ENCODE measurements around the gene ACTA2.
"Not testable (repeated sequence)": the region's sequence is repeated elsewhere in the genome, so short reads cannot be mapped to it uniquely, and the experiment has no call there.

The ACTA2 gene

GRCh38 chr10:88949912-88950837, 2.4 kb downstream of the ACTA2 start:
- no peak for DNase-seq (ENCODE audit: low read depth)

GRCh38 chr10:88949051-88949450, 3.5 kb downstream of the ACTA2 start:
- DNase-seq (ENCODE audit: low read depth) = no peak

DNA sequence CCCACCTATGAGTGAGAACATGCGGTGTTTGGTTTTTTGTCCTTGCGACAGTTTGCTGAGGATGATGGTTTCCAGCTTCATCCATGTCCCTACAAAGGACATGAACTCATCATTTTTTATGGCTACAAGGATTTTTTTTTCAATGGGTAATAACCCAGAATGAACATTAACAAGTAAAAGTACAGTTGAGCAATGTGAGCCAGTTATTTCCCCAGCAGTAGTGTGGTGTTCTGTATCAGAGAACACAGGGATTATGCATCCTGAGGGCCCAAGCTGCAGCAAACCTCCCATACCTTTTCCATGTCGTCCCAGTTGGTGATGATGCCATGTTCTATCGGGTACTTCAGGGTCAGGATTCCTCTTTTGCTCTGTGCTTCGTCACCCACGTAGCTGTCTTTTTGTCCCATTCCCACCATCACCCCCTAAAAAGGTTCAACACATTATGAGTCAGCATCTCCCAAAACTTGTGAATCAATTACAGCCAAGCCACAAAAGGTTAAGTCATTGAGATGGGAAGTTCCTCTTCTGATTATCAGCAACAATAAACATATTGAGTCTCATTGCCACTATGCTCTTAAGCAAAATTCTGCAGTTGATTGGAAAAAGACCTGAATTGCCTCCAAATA, 5.5 kb downstream of the ACTA2 start:
- no peak for DNase-seq (ENCODE audit: low read depth)

- no peak for DNase-seq (ENCODE audit: low read depth)
Observed at GRCh38 chr10:88946200-88946599, 6.4 kb downstream of the ACTA2 start.

GRCh38 chr10:88944813-88945212, 7.8 kb downstream of the ACTA2 start:
- no peak for DNase-seq (ENCODE audit: low read depth)

- DNase-seq (ENCODE audit: low read depth) = no peak
Observed at GRCh38 chr10:88943778-88944177, 8.8 kb downstream of the ACTA2 start.

GRCh38 chr10:88941026-88941425, 11.5 kb downstream of the ACTA2 start:
- no peak for DNase-seq (ENCODE audit: low read depth)

DNA sequence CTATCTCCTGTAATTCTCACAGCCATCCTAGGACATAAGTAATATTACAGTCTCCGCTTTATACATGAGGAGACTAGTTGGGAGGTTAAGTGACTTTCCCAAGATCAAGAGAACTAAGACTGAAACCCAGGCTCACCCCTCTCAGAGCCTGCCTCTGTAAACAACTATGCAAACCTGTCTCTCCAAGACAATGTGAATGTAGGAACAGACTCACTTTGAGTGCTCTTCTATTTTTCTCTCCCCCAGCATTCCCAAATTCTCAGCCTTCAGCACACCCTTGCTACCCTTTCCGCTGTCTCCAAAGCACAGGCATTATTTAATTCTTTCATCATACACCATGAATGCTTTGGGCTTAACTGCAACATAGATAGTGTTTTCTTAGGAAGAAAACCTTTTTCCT, 13.6 kb downstream of the ACTA2 start:
- no peak for DNase-seq (ENCODE audit: low read depth)

- no peak for DNase-seq (ENCODE audit: low read depth)
Observed at GRCh38 chr10:88938039-88938438, 14.5 kb downstream of the ACTA2 start.

DNA sequence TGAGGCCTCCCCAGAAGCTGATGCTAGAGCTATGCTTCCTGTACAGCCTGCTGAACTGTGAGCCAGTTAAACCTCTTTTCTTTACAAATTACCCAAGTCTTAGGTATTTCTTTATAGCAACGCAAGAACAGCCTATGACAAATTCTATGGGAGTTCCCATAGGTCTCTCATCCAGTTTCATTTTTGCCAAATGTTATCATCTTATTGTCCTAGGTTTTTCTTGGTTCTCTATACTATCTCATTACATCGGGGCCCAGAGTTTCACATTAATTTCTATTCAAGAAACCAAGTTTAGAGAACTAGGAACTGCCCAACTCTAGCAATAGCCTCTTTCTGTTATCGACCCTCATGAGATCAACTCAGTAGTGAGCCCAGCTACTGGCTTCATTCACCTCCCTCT, 15.9 kb downstream of the ACTA2 start:
- DNase-seq (ENCODE audit: low read depth) = no peak

DNA sequence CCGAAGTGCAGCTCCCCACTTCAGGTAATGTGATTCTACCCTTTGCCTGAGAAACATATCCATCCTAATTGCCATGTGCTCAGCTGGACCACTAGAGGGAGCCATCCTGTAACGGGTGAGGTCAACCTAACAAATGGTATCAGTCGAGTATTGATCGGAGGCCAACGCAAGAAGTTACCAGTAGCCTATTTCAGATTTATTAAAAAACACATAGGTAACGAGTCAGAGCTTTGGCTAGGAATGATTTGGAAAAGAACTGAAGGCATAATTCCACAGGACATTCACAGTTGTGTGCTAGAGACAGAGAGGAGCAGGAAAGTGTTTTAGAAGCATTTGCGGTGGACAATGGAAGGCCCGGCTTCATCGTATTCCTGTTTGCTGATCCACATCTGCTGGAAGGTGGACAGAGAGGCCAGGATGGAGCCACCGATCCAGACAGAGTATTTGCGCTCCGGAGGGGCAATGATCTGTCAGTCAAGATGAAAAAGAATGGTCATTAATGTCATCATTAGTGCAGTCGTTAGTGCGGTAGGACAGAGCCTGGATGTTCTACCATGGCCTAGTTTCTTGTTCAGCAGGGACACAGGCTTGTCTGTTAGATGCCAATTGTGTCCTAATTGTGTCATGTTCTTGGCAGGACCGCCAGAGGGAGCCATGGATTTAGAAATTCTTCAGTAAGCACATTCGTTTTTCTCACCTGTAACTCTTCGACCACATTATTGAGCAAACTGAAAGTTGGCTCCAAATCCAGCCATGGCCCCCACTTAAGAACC, 17.5 kb downstream of the ACTA2 start:
- peak; percentile 84 for DNase-seq (ENCODE audit: low read depth)

DNA sequence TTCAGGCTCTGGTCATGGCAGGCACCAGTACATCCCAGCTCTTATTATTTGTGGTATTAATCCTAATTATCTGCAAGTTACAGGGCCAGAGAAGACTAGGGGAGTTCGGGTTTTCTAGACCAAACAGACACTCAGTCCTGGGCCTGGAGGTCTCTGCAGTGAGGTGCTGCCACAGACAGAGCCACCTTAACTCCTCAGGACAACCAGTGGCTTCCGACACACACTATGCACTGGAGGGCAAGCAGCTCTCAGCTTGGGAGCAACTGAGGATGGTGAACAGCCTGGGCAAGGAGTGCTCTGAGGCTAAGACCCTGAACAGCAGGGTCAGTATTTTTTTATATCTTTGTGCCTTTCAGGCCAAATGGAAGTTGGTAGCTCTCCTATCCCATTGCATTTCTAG, 19.0 kb downstream of the ACTA2 start:
- no peak for DNase-seq (ENCODE audit: low read depth)

DNA sequence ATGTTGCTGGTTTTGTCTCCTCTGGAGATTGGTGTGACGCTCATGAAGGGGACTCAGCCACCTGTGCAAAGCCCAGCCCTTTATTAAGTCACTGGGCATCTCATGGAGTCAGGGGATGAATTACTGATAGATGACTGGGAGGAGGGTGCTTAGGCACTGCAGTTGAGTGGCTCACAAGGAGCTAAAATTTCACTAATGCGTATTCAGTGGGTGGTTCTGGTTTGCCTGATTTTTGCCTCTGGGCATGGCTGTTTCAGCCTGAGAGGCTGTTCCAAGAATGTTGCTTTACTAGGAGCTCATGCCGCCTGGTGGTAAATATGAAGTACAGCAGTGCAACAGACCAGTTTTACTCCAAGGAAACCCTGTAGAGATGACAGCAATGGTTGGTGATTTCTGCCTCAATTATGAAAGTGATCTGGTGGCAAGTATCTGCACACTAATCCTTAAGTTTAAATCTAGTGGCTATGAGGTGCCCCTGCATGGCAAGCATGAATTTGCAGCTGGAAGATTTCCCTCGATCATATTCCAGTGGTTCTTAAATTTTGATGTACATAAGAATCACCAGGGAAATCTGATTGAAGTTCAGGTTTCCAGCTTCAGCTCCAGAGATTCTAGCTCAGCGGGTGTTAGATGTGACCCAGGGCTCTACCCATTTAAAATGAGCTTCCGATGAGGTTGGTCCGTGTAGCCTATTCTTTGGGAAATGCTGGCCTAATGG, 19.9 kb downstream of the ACTA2 start:
- DNase-seq (ENCODE audit: low read depth) = peak; percentile 92

- DNase-seq (ENCODE audit: low read depth) = not testable (repeated sequence)
Observed at GRCh38 chr10:88932029-88932428, 20.5 kb downstream of the ACTA2 start.

DNA sequence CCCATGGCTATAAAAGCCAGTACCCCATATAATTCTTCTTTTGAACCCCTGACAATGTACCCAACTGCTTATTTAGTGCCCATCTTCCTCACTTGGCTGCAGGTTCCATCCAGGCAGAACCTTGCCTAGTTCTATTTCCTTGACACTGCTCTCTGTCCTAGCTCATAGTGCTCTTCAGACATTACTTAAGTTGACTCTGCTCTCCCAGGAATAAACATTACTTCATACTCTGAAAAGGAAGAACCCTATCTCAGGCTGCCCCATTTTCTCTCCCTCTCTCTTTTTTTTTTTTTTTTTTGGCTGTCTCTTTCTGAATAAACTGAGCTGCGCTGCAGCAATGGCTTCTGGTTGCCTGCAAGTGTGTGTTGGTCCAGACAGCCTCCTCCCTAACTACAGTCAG, 21.0 kb downstream of the ACTA2 start:
- DNase-seq (ENCODE audit: low read depth) = no peak

GRCh38 chr10:88928254-88928653, 24.3 kb downstream of the ACTA2 start:
- DNase-seq (ENCODE audit: low read depth) = no peak

GRCh38 chr10:88927416-88927690, 25.2 kb downstream of the ACTA2 start:
- DNase-seq (ENCODE audit: low read depth) = no peak

DNA sequence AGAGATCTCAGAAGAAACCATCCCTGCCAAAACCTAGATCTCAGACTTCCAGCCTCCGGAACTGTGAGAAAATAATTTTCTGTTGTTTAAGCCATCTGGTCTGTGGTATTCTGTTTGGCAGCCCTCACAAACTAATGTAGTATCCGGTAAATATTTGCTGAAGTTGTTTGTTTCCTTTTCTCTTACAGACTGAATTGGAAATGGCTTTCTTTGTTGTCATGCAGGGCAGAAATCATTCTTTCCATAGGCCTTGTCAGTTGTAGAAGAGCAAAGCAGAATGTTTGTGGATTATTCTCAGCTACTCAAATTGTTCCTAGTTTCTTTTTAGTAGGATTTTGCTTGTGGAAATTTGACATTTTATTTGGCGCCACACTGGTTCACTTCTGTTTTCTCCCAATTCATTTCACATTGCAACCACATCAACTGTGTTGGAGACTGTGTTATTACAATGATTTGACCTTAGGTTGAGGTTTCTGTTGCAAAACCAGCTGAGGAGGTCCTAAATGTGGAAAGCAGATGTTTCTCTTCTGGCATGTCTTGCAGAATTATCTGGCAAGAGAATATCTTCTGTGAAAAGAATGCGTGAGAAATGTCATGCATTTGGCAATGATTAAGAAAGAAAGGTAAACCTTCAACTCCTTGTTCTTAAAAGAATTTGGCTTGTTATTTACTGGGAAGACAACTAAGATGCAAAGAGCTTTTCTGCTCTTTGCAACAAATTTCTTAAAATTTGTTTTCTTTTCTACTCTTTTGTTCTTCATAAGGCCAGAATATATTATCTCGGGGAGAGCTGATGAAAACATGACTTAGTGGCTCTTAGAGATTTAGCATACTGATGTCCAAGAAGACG, 25.8 kb downstream of the ACTA2 start:
- no peak for DNase-seq (ENCODE audit: low read depth)

GRCh38 chr10:88923520-88923919, 29.1 kb downstream of the ACTA2 start:
- DNase-seq (ENCODE audit: low read depth) = no peak

GRCh38 chr10:88922041-88922440, 30.5 kb downstream of the ACTA2 start:
- no peak for DNase-seq (ENCODE audit: low read depth)

DNA sequence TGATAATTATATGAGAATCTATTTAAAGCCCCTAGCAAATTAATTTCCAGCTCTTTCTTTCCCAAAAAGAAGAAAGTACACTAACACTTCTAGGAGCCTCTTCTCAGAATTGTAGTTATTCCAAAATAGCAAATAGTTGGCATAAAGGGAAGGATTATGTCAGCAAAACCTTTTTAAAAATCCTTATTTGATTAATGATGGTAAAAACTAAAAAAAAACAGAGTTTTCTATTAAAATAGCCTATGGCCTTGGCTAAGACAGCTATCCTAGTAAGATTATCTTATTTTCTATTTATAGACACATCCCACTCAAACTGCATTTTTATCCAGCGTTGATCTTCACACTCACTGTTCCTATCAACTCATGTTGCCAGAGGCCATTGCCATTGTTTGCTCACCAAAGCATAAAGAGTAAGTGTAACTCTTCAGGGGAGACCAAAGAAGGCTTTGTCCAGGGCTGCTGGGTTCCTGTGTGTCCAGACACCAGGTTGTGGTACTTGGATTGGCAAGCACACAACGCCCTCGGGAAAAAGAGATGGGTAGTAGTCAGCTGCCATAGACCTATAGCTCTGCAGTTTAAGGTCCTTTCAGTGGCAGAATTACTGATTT, 31.5 kb downstream of the ACTA2 start:
- no peak for DNase-seq (ENCODE audit: low read depth)
